GM12878 (cell line): ENCODE results near the gene HCN3. TPM values are rescaled to one million over a fixed set of nuclear protein-coding genes. Genes with fewer than 3 reads are reported as not detected.

Experiments
- ATAC-seq: fragments of 200-7000 bp; cut with Tn5 transposase; 3 replicates; pipeline ENCODE4 v1.9.1; 2020; ENCODE audit warnings: mild to moderate bottlenecking, moderate library complexity
- BruUV-seq: library from RNA; stranded (reverse); fragments of 400-500 nt; replicated peaks from 2 replicates; lab custom pipeline; 2021; lab: Mats Ljungman, UMichigan
- CTCF ChIA-PET: fragments of 300-600 bp; sonication (Branson Sonifier 250); formaldehyde crosslinking; extraction: SDS; loops from one replicate; lab custom pipeline; 2021; ENCODE audit warnings: inconsistent platforms; lab: Yijun Ruan, JAX
- POLR2A ChIA-PET: fragments of 350-600 bp; formaldehyde crosslinking; extraction: SDS; loops from one replicate; lab custom pipeline; 2021; ENCODE audit warnings: inconsistent platforms; lab: Charles Lee
- RAD21 ChIA-PET: fragments of 300-600 bp; sonication (Branson Sonifier 250); formaldehyde crosslinking; loops from one replicate; lab custom pipeline; 2023; ENCODE audit warnings: antibody characterized with exemption; ENCODE audit not compliant: unreplicated experiment; lab: Charles Lee
- SMC1A ChIA-PET: fragments of 300-600 bp; sonication (Branson Sonifier 250); formaldehyde crosslinking; loops from one replicate; lab custom pipeline; 2023; ENCODE audit not compliant: unreplicated experiment, uncharacterized antibody; lab: Charles Lee
- DNase-seq: peaks from one replicate; pipeline ENCODE4 v3.0.0-alpha.2; 2011; ENCODE audit warnings: low read depth, low spot score
- FAIRE-seq: peaks from 3 replicates; lab custom pipeline; 2011; peaks lifted over from hg19 to GRCh38; lab: Jason Lieb, UNC
- H2AFZ ChIP-seq: 2 replicates; pipeline ENCODE4 v1.6.0; 2011; ENCODE audit warnings: low read depth, low read length, control low read depth; ENCODE audit not compliant: control insufficient read depth
- H3K27ac ChIP-seq: 2 replicates; pipeline ENCODE4 v1.5.1; 2011; ENCODE audit warnings: control low read depth; ENCODE audit not compliant: control insufficient read depth, insufficient read depth
- H3K27me3 ChIP-seq, 2 experiments: replicated peaks in 1 of 2; 2 replicates each; pipeline versions ENCODE4 v1.6.0 to v1.6.1; 2011; ENCODE audit warnings: low read length in 1 of 2; ENCODE audit not compliant: control insufficient read depth in 2 of 2, insufficient read depth in 2 of 2
- H3K36me3 ChIP-seq, 2 experiments: 2 replicates each; pipeline ENCODE4 v1.5.1; 2011; ENCODE audit warnings: low read length in 1 of 2; ENCODE audit not compliant: control insufficient read depth in 2 of 2, insufficient read depth in 2 of 2
- H3K4me1 ChIP-seq: 2 replicates; pipeline ENCODE4 v1.6.1; 2011; ENCODE audit warnings: mild to moderate bottlenecking, low read length, moderate library complexity, mixed read lengths; ENCODE audit not compliant: control insufficient read depth, insufficient read depth
- H3K4me2 ChIP-seq: 2 replicates; pipeline ENCODE4 v1.6.0; 2011; ENCODE audit warnings: control low read depth; ENCODE audit not compliant: control insufficient read depth, insufficient read depth
- H3K4me3 ChIP-seq: fragments of 200-600 bp; sonication (generic); 2 replicates; pipeline ENCODE4 v1.5.1; 2016
- H3K79me2 ChIP-seq: 2 replicates; pipeline ENCODE4 v1.6.0; 2011; ENCODE audit warnings: low read length; ENCODE audit not compliant: control insufficient read depth, insufficient read depth
- H3K9ac ChIP-seq: 2 replicates; pipeline ENCODE4 v1.8.0; 2011; ENCODE audit warnings: low read length, control low read depth, mixed read lengths; ENCODE audit not compliant: control insufficient read depth, insufficient read depth
- H3K9me3 ChIP-seq: replicated peaks from 3 replicates; pipeline ENCODE4 v1.5.1; 2011; ENCODE audit warnings: mild to moderate bottlenecking, low read length; ENCODE audit not compliant: control insufficient read depth, insufficient read depth
- H4K20me1 ChIP-seq: 2 replicates; pipeline ENCODE4 v1.6.0; 2011; ENCODE audit not compliant: control insufficient read depth, insufficient read depth
- ASH2L ChIP-seq: fragments of 300-600, 200-600 bp; sonication (generic); IDR thresholded peaks from 2 replicates; pipeline ENCODE4 v1.6.1; 2017; ENCODE audit warnings: low read depth, mild to moderate bottlenecking, borderline replicate concordance
- CHD2 ChIP-seq: IDR thresholded peaks from 2 replicates; pipeline ENCODE4 v1.6.1; 2011; ENCODE audit warnings: low read depth, low read length, improper control_type of control experiment, borderline replicate concordance
- CREB1 ChIP-seq: IDR thresholded peaks from 2 replicates; pipeline ENCODE4 v1.6.1; 2012; ENCODE audit warnings: low read depth, mild to moderate bottlenecking, inconsistent platforms
- CREM ChIP-seq: IDR thresholded peaks from 2 replicates; pipeline ENCODE4 v1.6.1; 2014; ENCODE audit warnings: antibody characterized with exemption, low read depth
- GATAD2B ChIP-seq: fragments of 450-650 bp; conservative IDR thresholded peaks from 2 replicates; pipeline ENCODE4 v1.6.1; 2017; ENCODE audit warnings: low read depth, mild to moderate bottlenecking, moderate library complexity
- MYC ChIP-seq: IDR thresholded peaks from 2 replicates; pipeline ENCODE4 v1.6.1; 2011; ENCODE audit warnings: mild to moderate bottlenecking, low read length, moderate library complexity, inconsistent platforms; ENCODE audit not compliant: insufficient read depth, insufficient replicate concordance, insufficient read length, severe bottlenecking
- NFYB ChIP-seq: IDR thresholded peaks from 2 replicates; pipeline ENCODE4 v1.6.1; 2011; ENCODE audit warnings: low read depth, mild to moderate bottlenecking, low read length, improper control_type of control experiment, moderate library complexity; ENCODE audit not compliant: insufficient read depth
- PML ChIP-seq: IDR thresholded peaks from 2 replicates; pipeline ENCODE4 v1.6.1; 2012; ENCODE audit warnings: low read length, inconsistent platforms
- POLR2A ChIP-seq: IDR thresholded peaks from 2 replicates; pipeline ENCODE4 v1.6.1; 2011; ENCODE audit warnings: low read depth, mild to moderate bottlenecking, low read length
- POLR2AphosphoS5 ChIP-seq: IDR thresholded peaks from 2 replicates; pipeline ENCODE4 v1.6.1; 2011; ENCODE audit warnings: mild to moderate bottlenecking, low read length, inconsistent platforms
- RFX5 ChIP-seq: IDR thresholded peaks from 2 replicates; pipeline ENCODE4 v1.6.1; 2011; ENCODE audit warnings: low read depth, low read length, improper control_type of control experiment
- SIN3A ChIP-seq: IDR thresholded peaks from 2 replicates; pipeline ENCODE4 v1.6.1; 2012; ENCODE audit warnings: low read depth, low read length, improper control_type of control experiment
- SMAD5 ChIP-seq: IDR thresholded peaks from 2 replicates; pipeline ENCODE4 v1.6.1; 2016; ENCODE audit warnings: antibody characterized with exemption, low read depth
- SPI1 ChIP-seq: IDR thresholded peaks from 2 replicates; pipeline ENCODE4 v1.6.1; 2011; ENCODE audit warnings: low read depth, mild to moderate bottlenecking, low read length, moderate library complexity, borderline replicate concordance; ENCODE audit not compliant: insufficient read depth
- SREBF2 ChIP-seq: IDR thresholded peaks from 2 replicates; pipeline ENCODE4 v1.6.1; 2012; ENCODE audit warnings: mild to moderate bottlenecking, low read length
- SRF ChIP-seq, 2 experiments: IDR thresholded peaks; 2 replicates each; pipeline ENCODE4 v1.6.1; 2011; ENCODE audit warnings: low read depth in 2 of 2, low read length in 2 of 2, mild to moderate bottlenecking in 1 of 2, moderate library complexity in 1 of 2
- SUPT20H ChIP-seq: IDR thresholded peaks from 2 replicates; pipeline ENCODE4 v1.6.1; 2011; ENCODE audit warnings: low read depth, mild to moderate bottlenecking, low read length, moderate library complexity, borderline replicate concordance; ENCODE audit not compliant: control insufficient read depth
- ZNF622 ChIP-seq: fragments of 450-650 bp; IDR thresholded peaks from 2 replicates; pipeline ENCODE4 v1.6.1; 2017; ENCODE audit warnings: mild to moderate bottlenecking, inconsistent platforms
- ZZZ3 ChIP-seq: IDR thresholded peaks from 2 replicates; pipeline ENCODE4 v1.6.1; 2011; ENCODE audit warnings: low read depth; ENCODE audit not compliant: control insufficient read depth, insufficient read length
- WGBS: methylation state at CpG from one replicate; pipeline ENCODE4 v1.1.6; 2016; ENCODE audit warnings: low lambda C conversion rate; ENCODE audit not compliant: insufficient replicate concordance, insufficient coverage; ENCODE audit errors: missing lambda C conversion rate; 5-methylcytosine and 5-hydroxymethylcytosine counted together
- in situ Hi-C: fragments of 300-500 bp; cut with MboI; formaldehyde crosslinking; loops from 9 replicates; pipeline ENCODE4 v1.14.3; 2018; ENCODE audit warnings: mixed read lengths
- intact Hi-C: fragments of 100-400 bp; cut with micrococcal nuclease; formaldehyde crosslinking; loops from one replicate; pipeline ENCODE4 v1.14.2; 2022; ENCODE audit not compliant: unreplicated experiment
- polyA plus RNA-seq, 11 experiments: library from polyadenylated mRNA; depleted of rRNA in 4 of 11; unstranded in 6 of 11; stranded (reverse) in 5 of 11; fragments of >200 nt; fragmentation: Nextera tagmentation in 4 of 11; fragmentation: Illumina TruSeq in 1 of 11; extraction: Ambion mirVana in 4 of 11; extraction: Trizol in 1 of 11; gene quantifications; 1 replicate in 1 of 11; 2 replicates in 10 of 11; pipeline versions ENCODE4 v1.2.1 to v1.2.3, GENCODE V29; 2011 to 2016; ENCODE audit warnings: inconsistent platforms in 2 of 11, missing spikeins in 2 of 11, low read depth in 1 of 11
- total RNA-seq, 4 experiments: library from RNA; depleted of rRNA in 3 of 4; stranded (reverse); fragments of >200 nt in 3 of 4; fragmentation: Illumina TruSeq in 1 of 4; extraction: Trizol in 1 of 4; gene quantifications; 2 replicates each; pipeline versions ENCODE4 v1.2.1 to v1.2.3, GENCODE V29; 2013 to 2021
- TF ChIP-seq, protein P1 (sequence below): fragments of 450-650 bp; IDR thresholded peaks from 2 replicates; pipeline ENCODE4 v1.6.1; 2016; ENCODE audit warnings: mild to moderate bottlenecking
- TF ChIP-seq, protein P2 (sequence below): IDR thresholded peaks from 2 replicates; pipeline ENCODE4 v1.6.1; 2011; ENCODE audit warnings: low read depth, low read length, improper control_type of control experiment, borderline replicate concordance

The HCN3 gene
- total and polyA plus RNA-seq, 10 of the 15 experiments (the other 5 are each of a cell fraction or from before 2014, with no cell fraction given) = 0.08 to 4.1 (median 1.8) TPM

DNA sequence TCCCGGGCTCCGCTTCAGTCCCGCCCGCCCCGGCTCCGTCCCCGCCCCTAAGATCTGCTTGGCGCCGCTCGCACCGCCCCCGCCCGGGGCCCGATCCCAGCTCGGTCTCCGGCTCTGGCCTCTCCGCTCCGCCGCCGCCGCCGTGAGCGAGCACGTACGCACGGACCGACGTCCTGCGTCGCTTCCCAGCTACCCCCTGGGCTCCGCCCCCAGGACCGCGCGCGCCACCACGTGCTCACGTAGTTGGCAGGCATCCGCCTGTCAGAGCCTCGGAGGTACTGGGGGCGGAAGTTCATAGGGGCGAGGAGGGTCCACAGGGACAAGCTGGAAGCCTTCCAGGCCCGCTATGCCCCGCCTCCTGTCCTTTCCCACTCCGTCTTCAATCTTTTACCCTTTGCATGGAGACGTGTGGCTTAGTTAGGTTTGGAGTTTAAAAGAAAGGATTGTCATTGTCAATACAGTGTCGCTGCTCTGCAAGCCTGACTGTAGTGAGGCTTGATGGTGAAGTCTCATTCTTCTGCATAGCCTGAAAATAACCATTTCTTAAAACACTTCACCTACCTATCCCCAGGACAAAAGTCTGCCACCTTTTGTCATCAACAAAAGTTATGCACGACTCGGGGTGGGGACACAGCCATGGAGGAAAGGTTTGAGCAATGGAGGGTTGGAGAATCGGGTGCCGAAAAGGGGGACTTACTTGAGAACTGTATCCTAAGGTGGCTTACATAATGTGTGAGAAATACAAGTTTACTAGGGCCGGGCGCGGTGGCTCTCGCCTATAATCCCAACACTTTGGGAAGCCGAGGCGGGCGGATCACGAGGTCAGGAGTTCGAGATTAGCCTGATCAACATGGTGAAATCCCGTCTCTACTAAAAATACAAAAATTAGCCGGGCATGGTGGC lies 3.7 kb upstream of the HCN3 start, which contains the start of gene CLK2:
Gene CLK2 (minus strand): TSS at position 162 of the 903 bp plus-strand sequence. CDS start 2,527 bp downstream, outside the sequence.
- ATAC-seq = peak; percentile 91
- peak; percentile 27 for FAIRE-seq
- Histone ChIP-seq H3K4me3 (peak within 1 kb of the TSS; percentile 83), H3K27ac (peak within 1 kb of the TSS; percentile 86), H3K4me1 (peaks cover 13% of the 10 kb centered on the region), H3K27me3 (no peaks in the 10 kb centered on the region), H3K9me3 (no peaks in the 10 kb centered on the region), H3K79me2 (peaks cover 30% of the 10 kb centered on the region), H3K36me3 (peaks cover 16% of the 10 kb centered on the region in 2 experiments; a peak in 3 of 4 replicates), H4K20me1 (no peaks in the 10 kb centered on the region), H3K9ac (peak within 1 kb of the TSS; percentile 79), H3K4me2 (peak within 1 kb of the TSS; percentile 99), H2AFZ (peak within 1 kb of the TSS; percentile 100)
- ChIA-PET CTCF (interaction anchor here (0.5 to 8.6 kb wide), 7 partner anchors 12 to 454 kb away, joined by 3 to 80 read pairs (median 3); partner anchors contain the start of genes KRTCAP2, RUSC1 and SCAMP3), POLR2A (interaction anchor here (0.5 to 4.5 kb wide), 15 partner anchors 10 to 865 kb away, joined by 3 to 41 read pairs (median 6); partner anchors contain the start of genes FDPS, KRTCAP2, SCAMP3 and TRIM46), RAD21 (interaction anchor here (1.0 to 3.0 kb wide), 9 partner anchors 12 to 231 kb away, joined by 3 to 13 read pairs (median 6); partner anchors contain the start of gene FDPS), SMC1A (interaction anchor here (0.8 to 3.3 kb wide), 6 partner anchors 10 to 51 kb away, joined by 3 to 17 read pairs (median 6); no protein-coding TSS in a partner anchor)
- peak; percentile 83 for DNase-seq
- in situ Hi-C loops (no loop called here), intact Hi-C loops (loop anchor here (2.0 kb wide), 1 partner anchor 35 kb away; the partner anchor contains the start of gene FDPS)
- no TSS peak for BruUV-seq
- WGBS = 31% methylated on average over 37 of the region's 61 CpGs
- TF ChIP-seq CREB1 = peak; percentile 78
- peak; percentile 23 for TF ChIP-seq MYC
- peak; percentile 87; the same call in 1 of the 2 replicates for TF ChIP-seq SIN3A
- TF ChIP-seq GATAD2B = 0 out of 2 replicates have a peak, but pooled peaks have one; percentile 62
- peak; percentile 56; the same call in 1 of the 2 replicates for TF ChIP-seq CREM
- 0 out of 2 replicates have a peak, but pooled peaks have one; percentile 39 for TF ChIP-seq CHD2
- TF ChIP-seq, protein P1, sequence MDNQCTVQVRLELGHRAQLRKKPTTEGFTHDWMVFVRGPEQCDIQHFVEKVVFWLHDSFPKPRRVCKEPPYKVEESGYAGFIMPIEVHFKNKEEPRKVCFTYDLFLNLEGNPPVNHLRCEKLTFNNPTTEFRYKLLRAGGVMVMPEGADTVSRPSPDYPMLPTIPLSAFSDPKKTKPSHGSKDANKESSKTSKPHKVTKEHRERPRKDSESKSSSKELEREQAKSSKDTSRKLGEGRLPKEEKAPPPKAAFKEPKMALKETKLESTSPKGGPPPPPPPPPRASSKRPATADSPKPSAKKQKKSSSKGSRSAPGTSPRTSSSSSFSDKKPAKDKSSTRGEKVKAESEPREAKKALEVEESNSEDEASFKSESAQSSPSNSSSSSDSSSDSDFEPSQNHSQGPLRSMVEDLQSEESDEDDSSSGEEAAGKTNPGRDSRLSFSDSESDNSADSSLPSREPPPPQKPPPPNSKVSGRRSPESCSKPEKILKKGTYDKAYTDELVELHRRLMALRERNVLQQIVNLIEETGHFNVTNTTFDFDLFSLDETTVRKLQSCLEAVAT = peak; percentile 57; the same call in 1 of the 2 replicates
- TF ChIP-seq SRF (IDR thresholded peaks at IDR 0.05; ENCODE audit: low read depth in 2 of 2, low read length in 2 of 2) = no peak
- TF ChIP-seq POLR2A = peak; percentile 92
- no peak for TF ChIP-seq ZNF622
- 0 out of 2 replicates have a peak, but pooled peaks have one; percentile 15 for TF ChIP-seq RFX5
- no peak for TF ChIP-seq ASH2L
- peak; percentile 39; the same call in 1 of the 2 replicates for TF ChIP-seq SPI1
- TF ChIP-seq SREBF2 = no peak
- TF ChIP-seq, protein P2, sequence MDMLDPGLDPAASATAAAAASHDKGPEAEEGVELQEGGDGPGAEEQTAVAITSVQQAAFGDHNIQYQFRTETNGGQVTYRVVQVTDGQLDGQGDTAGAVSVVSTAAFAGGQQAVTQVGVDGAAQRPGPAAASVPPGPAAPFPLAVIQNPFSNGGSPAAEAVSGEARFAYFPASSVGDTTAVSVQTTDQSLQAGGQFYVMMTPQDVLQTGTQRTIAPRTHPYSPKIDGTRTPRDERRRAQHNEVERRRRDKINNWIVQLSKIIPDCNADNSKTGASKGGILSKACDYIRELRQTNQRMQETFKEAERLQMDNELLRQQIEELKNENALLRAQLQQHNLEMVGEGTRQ = peak; percentile 79
- TF ChIP-seq ZZZ3 = no peak
- peak; percentile 60; the same call in 1 of the 2 replicates for TF ChIP-seq PML
- TF ChIP-seq NFYB = no peak
- TF ChIP-seq SMAD5 = peak; percentile 69
- TF ChIP-seq SUPT20H = no peak
- TF ChIP-seq POLR2AphosphoS5 = peak; percentile 78; the same call in 1 of the 2 replicates
